ENCODE results near the gene ENTR1. TPM values are rescaled to one million over a fixed set of nuclear protein-coding genes. Genes with fewer than 3 reads are reported as not detected.
"Not testable (repeated sequence)": the region's sequence is repeated elsewhere in the genome, so short reads cannot be mapped to it uniquely, and the experiment has no call there.

Gene ENTR1
- total RNA-seq, 3 donors from 2014 or later: 27.8 to 47.6 (median 33.2) TPM

DNA sequence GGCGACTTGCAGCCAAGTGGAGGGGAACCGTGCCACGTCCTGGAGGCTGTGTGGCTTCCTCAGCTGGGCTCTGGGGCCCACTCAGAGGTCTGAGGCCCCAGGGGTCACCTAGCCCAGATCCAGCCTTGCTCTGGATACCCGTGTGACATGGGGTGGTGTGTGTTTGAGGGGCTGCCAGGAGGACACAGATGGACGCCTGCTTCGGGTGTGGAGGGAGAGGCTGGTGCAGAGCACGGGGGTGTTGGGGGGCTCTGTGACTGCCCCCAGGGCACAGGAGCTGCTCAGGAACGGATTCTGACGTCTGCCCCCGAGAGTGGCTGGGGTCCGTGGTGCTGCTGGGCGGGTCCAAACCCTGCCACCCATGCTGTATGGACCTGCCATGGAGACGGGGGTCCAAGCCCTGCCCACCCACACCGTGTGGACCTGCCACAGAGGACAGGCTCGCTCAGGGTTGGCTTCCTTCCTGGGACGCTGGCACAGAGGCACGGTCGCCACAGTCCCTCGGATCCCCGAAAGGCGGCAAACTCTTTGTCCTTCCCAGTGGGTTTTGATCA, 18.7 kb upstream of the ENTR1 start:
- TF ChIP-seq, protein P1, sequence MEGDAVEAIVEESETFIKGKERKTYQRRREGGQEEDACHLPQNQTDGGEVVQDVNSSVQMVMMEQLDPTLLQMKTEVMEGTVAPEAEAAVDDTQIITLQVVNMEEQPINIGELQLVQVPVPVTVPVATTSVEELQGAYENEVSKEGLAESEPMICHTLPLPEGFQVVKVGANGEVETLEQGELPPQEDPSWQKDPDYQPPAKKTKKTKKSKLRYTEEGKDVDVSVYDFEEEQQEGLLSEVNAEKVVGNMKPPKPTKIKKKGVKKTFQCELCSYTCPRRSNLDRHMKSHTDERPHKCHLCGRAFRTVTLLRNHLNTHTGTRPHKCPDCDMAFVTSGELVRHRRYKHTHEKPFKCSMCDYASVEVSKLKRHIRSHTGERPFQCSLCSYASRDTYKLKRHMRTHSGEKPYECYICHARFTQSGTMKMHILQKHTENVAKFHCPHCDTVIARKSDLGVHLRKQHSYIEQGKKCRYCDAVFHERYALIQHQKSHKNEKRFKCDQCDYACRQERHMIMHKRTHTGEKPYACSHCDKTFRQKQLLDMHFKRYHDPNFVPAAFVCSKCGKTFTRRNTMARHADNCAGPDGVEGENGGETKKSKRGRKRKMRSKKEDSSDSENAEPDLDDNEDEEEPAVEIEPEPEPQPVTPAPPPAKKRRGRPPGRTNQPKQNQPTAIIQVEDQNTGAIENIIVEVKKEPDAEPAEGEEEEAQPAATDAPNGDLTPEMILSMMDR (IDR thresholded peaks at IDR 0.05): no peak
- H3K36me3 ChIP-seq (ENCODE audit: low read depth): no peaks in the 10 kb centered on the region
- ATAC-seq (no peak), DNase-seq (no peak)
- no peaks in the 10 kb centered on the region for H3K4me1 ChIP-seq (ENCODE audit: low read depth)
- intact Hi-C loops (cut with DNase I, micrococcal nuclease): no loop called here
- H3K9me3 ChIP-seq: no peaks in the 10 kb centered on the region
- H3K4me3 ChIP-seq: no peak overlapping the region

DNA sequence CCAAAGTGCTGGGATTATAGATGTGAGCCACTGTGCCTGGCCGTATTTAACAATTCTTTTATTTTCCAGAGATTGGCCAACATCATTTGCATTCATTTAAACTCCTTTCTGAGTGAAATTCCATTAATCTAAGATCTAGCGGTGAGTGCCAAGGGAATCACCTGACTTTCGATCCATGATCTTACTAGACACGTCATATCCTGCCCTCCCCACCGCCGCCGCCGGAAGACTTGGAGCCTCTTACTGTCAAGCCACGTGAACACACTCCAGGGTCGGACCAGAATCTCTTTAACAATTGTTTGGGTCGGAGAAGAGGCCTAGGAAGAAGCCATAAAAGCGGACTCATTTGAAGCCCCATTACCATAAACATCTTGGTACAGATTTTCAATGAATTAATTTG, 16.4 kb upstream of the ENTR1 start:
- Histone ChIP-seq H3K9me3 (no peaks in the 10 kb centered on the region), H3K4me1 (ENCODE audit: low read depth) (no peaks in the 10 kb centered on the region), H3K4me3 (no peak overlapping the region), H3K36me3 (ENCODE audit: low read depth) (no peaks in the 10 kb centered on the region)
- intact Hi-C loops (cut with DNase I, micrococcal nuclease): no loop called here
- ATAC-seq (no peak), DNase-seq (no peak)
- TF ChIP-seq, protein P1 (IDR thresholded peaks at IDR 0.05): no peak

DNA sequence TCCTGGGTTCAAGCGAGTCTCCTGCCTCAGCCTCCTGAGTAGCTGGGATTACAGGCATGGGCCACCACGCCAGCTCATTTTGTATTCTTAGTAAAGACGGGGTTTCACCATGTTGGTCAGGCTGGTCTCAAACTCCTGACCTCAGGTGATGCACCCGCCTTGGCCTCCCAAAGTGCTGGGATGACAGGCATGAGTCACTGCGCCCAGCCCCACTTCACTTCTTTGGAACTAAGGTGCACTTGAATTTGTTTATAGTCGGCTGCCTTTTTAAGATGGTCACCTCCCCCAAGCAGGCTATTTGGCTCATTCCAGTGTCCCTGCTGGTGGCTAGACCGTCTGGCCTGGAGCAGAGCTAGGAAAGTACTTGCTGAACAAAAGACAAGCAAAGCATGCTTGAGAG, 15.0 kb upstream of the ENTR1 start:
- H3K9me3 ChIP-seq; intact Hi-C loops (cut with DNase I, micrococcal nuclease); ATAC-seq: not testable (repeated sequence)

DNA sequence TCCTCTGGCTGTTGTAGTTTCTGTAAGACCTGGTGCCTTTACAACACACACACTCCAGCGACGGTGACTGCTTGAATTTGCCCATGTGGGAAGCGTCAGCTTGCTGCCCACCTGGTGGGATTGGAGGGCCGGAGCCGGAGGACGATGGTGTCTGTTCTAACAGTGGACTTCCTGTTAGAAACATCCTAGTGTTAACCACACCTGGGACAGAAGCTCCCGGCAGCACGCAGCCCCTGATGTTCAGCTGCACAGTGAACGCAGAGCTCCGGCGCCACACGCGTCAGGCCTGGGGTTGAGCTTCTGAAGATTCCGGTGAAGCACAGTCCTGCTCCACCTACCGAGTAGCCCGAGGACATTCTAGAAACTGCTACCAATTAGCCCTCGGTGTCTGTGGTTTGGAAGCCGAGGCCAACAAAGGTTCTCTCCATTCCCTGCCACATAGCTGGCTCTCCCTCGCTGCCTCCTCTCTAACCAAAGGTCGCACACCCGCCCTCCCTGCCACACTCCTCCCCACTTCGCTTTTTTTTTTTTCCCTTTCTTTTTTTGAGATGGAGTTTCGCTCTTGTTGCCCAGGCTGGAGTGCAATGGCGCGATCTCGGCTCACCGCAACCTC, 14.4 kb upstream of the ENTR1 start:
- Histone ChIP-seq H3K4me1 (ENCODE audit: low read depth) (no peaks in the 10 kb centered on the region), H3K9me3 (no peaks in the 10 kb centered on the region), H3K36me3 (ENCODE audit: low read depth) (no peaks in the 10 kb centered on the region), H3K4me3 (no peak overlapping the region)
- intact Hi-C loops (cut with DNase I, micrococcal nuclease): no loop called here
- no peak for ATAC-seq
- no peak for DNase-seq
- TF ChIP-seq, protein P1 (IDR thresholded peaks at IDR 0.05): no peak

More for the DNA sequence above, 15.0 kb upstream of the ENTR1 start:
- H3K36me3 ChIP-seq (ENCODE audit: low read depth); H3K4me3 ChIP-seq; DNase-seq; H3K4me1 ChIP-seq (ENCODE audit: low read depth): not testable (repeated sequence)

DNA sequence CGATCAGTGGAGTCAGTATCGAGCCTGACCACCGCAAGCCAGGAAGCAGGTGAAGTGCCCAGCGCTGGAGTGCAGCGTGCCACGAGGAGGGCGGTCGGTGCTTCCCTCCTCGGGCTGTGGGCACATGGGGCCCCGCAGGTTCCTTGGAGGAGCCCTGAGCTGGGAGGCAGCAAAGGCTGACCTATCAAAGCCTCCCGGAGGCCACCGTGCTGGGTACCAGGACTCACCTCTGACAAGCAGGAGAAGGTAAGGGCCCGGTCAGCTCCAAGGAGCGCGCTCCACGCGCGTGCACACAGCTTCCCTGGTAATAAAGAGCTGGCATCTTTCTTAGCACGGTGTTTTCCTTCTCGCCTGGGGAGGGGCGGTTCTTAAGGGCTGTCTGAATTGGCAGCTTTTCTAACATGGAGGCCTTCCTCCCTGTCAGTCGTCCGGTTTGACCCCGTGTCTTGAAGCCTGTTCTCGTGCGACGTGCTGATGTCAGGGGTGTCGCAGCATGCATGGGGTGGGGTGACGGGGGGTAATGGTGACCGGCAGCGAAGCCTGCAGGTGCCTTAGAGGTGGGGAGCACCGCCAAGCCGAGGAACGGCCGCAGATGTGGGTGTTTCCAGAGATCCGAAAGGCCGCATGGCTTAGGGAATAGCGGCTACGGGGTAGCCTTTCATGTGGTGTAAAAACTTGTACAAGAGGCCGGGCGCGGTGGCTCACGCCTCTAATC, 13.2 kb upstream of the ENTR1 start:
- no peak overlapping the region for H3K4me3 ChIP-seq
- intact Hi-C loops (cut with DNase I, micrococcal nuclease): no loop called here
- TF ChIP-seq, protein P1 (IDR thresholded peaks at IDR 0.05): no peak
- ATAC-seq (no peak), DNase-seq (no peak)
- H3K9me3 ChIP-seq: no peaks in the 10 kb centered on the region
- H3K36me3 ChIP-seq (ENCODE audit: low read depth): peaks cover 3% of the 10 kb centered on the region
- H3K4me1 ChIP-seq (ENCODE audit: low read depth): no peaks in the 10 kb centered on the region

DNA sequence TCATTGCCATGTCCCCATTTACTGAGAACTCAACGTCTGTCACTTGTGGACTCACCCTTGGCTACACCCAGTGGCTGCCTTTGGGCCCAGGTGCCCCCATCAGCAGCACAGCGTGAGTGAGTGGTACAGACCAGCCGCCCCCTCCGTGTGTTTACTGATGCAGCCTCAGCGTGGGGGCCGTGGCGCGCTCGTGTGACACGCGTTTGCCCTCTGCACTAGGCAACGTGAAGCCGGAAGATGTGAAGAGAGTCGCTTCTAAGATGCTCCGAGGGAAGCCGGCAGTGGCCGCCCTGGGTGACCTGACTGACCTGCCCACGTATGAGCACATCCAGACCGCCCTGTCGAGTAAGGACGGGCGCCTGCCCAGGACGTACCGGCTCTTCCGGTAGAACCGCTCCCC, 12.5 kb upstream of the ENTR1 start:
- ATAC-seq (no peak), DNase-seq (no peak)
- Histone ChIP-seq H3K36me3 (ENCODE audit: low read depth) (peaks cover 7% of the 10 kb centered on the region), H3K9me3 (no peaks in the 10 kb centered on the region), H3K4me1 (ENCODE audit: low read depth) (no peaks in the 10 kb centered on the region), H3K4me3 (no peak overlapping the region)
- TF ChIP-seq, protein P1 (IDR thresholded peaks at IDR 0.05): no peak
- intact Hi-C loops (cut with DNase I, micrococcal nuclease): no loop called here
